Type B pancreatic cell (in vitro differentiated cells): Measurements from ENCODE around the gene FAM107A. TPM values are rescaled to one million over a fixed set of nuclear protein-coding genes. Genes with fewer than 3 reads are reported as not detected.
"Not testable (repeated sequence)": the region's sequence is repeated elsewhere in the genome, so short reads cannot be mapped to it uniquely, and the experiment has no call there.

ENCODE experiments used
- DNase-seq: peaks from one replicate; pipeline ENCODE4 v3.0.0; 2021; ENCODE audit warnings: mixed read lengths; ENCODE audit not compliant: unreplicated experiment; ENCODE audit errors: extremely low spot score
- H3K27ac Mint-ChIP-seq: 2 replicates; pipeline ENCODE4 v1.8.0; 2021; ENCODE audit warnings: mild to moderate bottlenecking, mixed read lengths
- H3K27me3 Mint-ChIP-seq: 2 replicates; pipeline ENCODE4 v1.8.0; 2021; ENCODE audit warnings: mixed read lengths
- H3K36me3 Mint-ChIP-seq: 2 replicates; pipeline ENCODE4 v1.8.0; 2021; ENCODE audit warnings: mixed read lengths
- H3K4me1 Mint-ChIP-seq: one replicate; pipeline ENCODE4 v1.8.0; 2021; ENCODE audit warnings: mixed read lengths; ENCODE audit not compliant: unreplicated experiment
- H3K4me3 Mint-ChIP-seq: 2 replicates; pipeline ENCODE4 v1.8.0; 2021; ENCODE audit warnings: mild to moderate bottlenecking, mixed read lengths
- H3K9me3 Mint-ChIP-seq: 2 replicates; pipeline ENCODE4 v1.8.0; 2021; ENCODE audit warnings: mixed read lengths
- CTCF ChIP-seq: fragments of 200-600 bp; sonication (generic); conservative IDR thresholded peaks from 2 replicates; pipeline ENCODE4 v1.5.0; 2021; ENCODE audit warnings: antibody characterized with exemption, mild to moderate bottlenecking
- total RNA-seq: library from RNA; stranded (reverse); gene quantifications from 2 replicates; pipeline ENCODE4 v1.2.1, GENCODE V29; 2021; ENCODE audit warnings: low replicate concordance

The FAM107A gene
- total RNA-seq, 1 donor from 2014 or later, result 2.9 TPM

- H3K4me3 Mint-ChIP-seq, result no peak overlapping the region
- H3K36me3 Mint-ChIP-seq, result no peaks in the 10 kb centered on the region
- no peaks in the 10 kb centered on the region for H3K9me3 Mint-ChIP-seq
- no peaks in the 10 kb centered on the region for H3K27me3 Mint-ChIP-seq
- H3K27ac Mint-ChIP-seq, result no peak overlapping the region
- H3K4me1 Mint-ChIP-seq, result peaks cover 7% of the 10 kb centered on the region
- no peak for DNase-seq
- TF ChIP-seq CTCF, result no peak
Measured at GRCh38 chr3:58530354-58530865, 46.8 kb downstream of the FAM107A start.

GRCh38 chr3:58529516-58530353 is 47.5 kb downstream of the FAM107A start:
- H3K27me3 Mint-ChIP-seq, result no peaks in the 10 kb centered on the region
- H3K9me3 Mint-ChIP-seq, result no peaks in the 10 kb centered on the region
- H3K27ac Mint-ChIP-seq, result no peak overlapping the region
- no peak for DNase-seq
- H3K4me3 Mint-ChIP-seq, result no peak overlapping the region
- H3K4me1 Mint-ChIP-seq, result peaks cover 7% of the 10 kb centered on the region
- no peaks in the 10 kb centered on the region for H3K36me3 Mint-ChIP-seq
- TF ChIP-seq CTCF, result peak; percentile 59

GRCh38 chr3:58528629-58529028 is 48.6 kb downstream of the FAM107A start:
- Mint-ChIP-seq H3K27me3 (no peaks in the 10 kb centered on the region), H3K4me3 (no peak overlapping the region), H3K9me3 (no peaks in the 10 kb centered on the region), H3K36me3 (no peaks in the 10 kb centered on the region), H3K27ac (no peak overlapping the region), H3K4me1 (peaks cover 7% of the 10 kb centered on the region)
- DNase-seq, result no peak
- no peak for TF ChIP-seq CTCF

- not testable (repeated sequence) for H3K36me3 Mint-ChIP-seq, H3K4me3 Mint-ChIP-seq, H3K4me1 Mint-ChIP-seq, DNase-seq, H3K9me3 Mint-ChIP-seq, H3K27ac Mint-ChIP-seq, H3K27me3 Mint-ChIP-seq
Measured at GRCh38 chr3:58527440-58527839, 49.8 kb downstream of the FAM107A start.

GRCh38 chr3:58526515-58526957 is 50.7 kb downstream of the FAM107A start:
- H3K4me1 Mint-ChIP-seq, result peaks cover 10% of the 10 kb centered on the region
- no peaks in the 10 kb centered on the region for H3K9me3 Mint-ChIP-seq
- no peak overlapping the region for H3K27ac Mint-ChIP-seq
- TF ChIP-seq CTCF, result no peak
- no peak overlapping the region for H3K4me3 Mint-ChIP-seq
- DNase-seq, result no peak
- no peaks in the 10 kb centered on the region for H3K27me3 Mint-ChIP-seq
- no peaks in the 10 kb centered on the region for H3K36me3 Mint-ChIP-seq

GRCh38 chr3:58524326-58524888 is 52.8 kb downstream of the FAM107A start:
- H3K9me3 Mint-ChIP-seq, result no peaks in the 10 kb centered on the region
- no peaks in the 10 kb centered on the region for H3K36me3 Mint-ChIP-seq
- H3K27ac Mint-ChIP-seq, result no peak overlapping the region
- DNase-seq, result no peak
- no peak for TF ChIP-seq CTCF
- H3K4me3 Mint-ChIP-seq, result no peak overlapping the region
- H3K4me1 Mint-ChIP-seq, result peaks cover 20% of the 10 kb centered on the region
- no peaks in the 10 kb centered on the region for H3K27me3 Mint-ChIP-seq
